Gastroesophageal sphincter (tissue), 4 donors: ENCODE measurements around the gene ABLIM2. TPM values are rescaled to one million over a fixed set of nuclear protein-coding genes. Genes with fewer than 3 reads are reported as not detected.

Experiments used
- ATAC-seq: fragments of 150-250 bp; one replicate; pipeline ENCODE4 v1.9.1; 2016; ENCODE audit warnings: mild to moderate bottlenecking, moderate library complexity
- H3K27ac ChIP-seq, 4 donors: fragments of 200-600 bp; sonication (generic) in 3 of 4; 1 replicate in 3 of 4; 2 replicates in 1 of 4; pipeline ENCODE4 v1.5.1; 2016 to 2019
- H3K27me3 ChIP-seq: fragments of 200-600 bp; sonication (generic); one replicate; pipeline ENCODE4 v1.5.1; 2019
- H3K36me3 ChIP-seq, 2 donors: fragments of 200-600 bp; sonication (generic); one replicate each; pipeline ENCODE4 v1.5.1; 2019; ENCODE audit warnings: control low read depth in 1 of 2
- H3K4me1 ChIP-seq, 3 donors: fragments of 200-600 bp; sonication (generic); 1 replicate in 2 of 3; 2 replicates in 1 of 3; pipeline ENCODE4 v1.5.1; 2016 to 2019; ENCODE audit warnings: control low read depth in 2 of 3
- H3K4me3 ChIP-seq, 2 donors: fragments of 200-600 bp; sonication (generic); one replicate each; pipeline ENCODE4 v1.5.1; 2019; ENCODE audit warnings: mild to moderate bottlenecking in 1 of 2, moderate library complexity in 1 of 2
- H3K9me3 ChIP-seq, 3 donors: fragments of 200-600 bp; sonication (generic); one replicate each; pipeline ENCODE4 v1.5.1; 2017 to 2019; ENCODE audit warnings: control low read depth in 2 of 3
- CTCF ChIP-seq, 4 experiments: fragments of 200-600 bp in 2 of 4; fragments of 450-650 bp in 2 of 4; sonication (generic) in 1 of 4; IDR thresholded peaks; one replicate each; pipeline ENCODE4 v1.5.1; 2017 to 2019; ENCODE audit warnings: antibody characterized with exemption in 4 of 4, mild to moderate bottlenecking in 2 of 4, moderate library complexity in 2 of 4
- EP300 ChIP-seq: sonication (generic); formaldehyde crosslinking; IDR thresholded peaks from one replicate; pipeline ENCODE4 v1.6.1; 2017; ENCODE audit warnings: antibody characterized with exemption, mild to moderate bottlenecking
- POLR2A ChIP-seq, 2 donors: fragments of 450-650 bp; IDR thresholded peaks; one replicate each; pipeline ENCODE4 v1.6.1; 2017; ENCODE audit warnings: antibody characterized with exemption in 2 of 2, mild to moderate bottlenecking in 2 of 2, moderate library complexity in 1 of 2
- POLR2AphosphoS5 ChIP-seq: sonication (generic); formaldehyde crosslinking; IDR thresholded peaks from one replicate; pipeline ENCODE4 v1.6.1; 2017; ENCODE audit warnings: antibody characterized with exemption
- WGBS, 2 donors: methylation state at CpG; one replicate each; pipeline ENCODE4 v1.1.5; 2018; ENCODE audit warnings: low coverage in 1 of 2; 5-methylcytosine and 5-hydroxymethylcytosine counted together
- total RNA-seq, 4 donors: library from RNA; depleted of rRNA; stranded (reverse); fragments of >200 nt; gene quantifications; one replicate each; pipeline ENCODE4 v1.1.0, GENCODE V29; 2016

ABLIM2 gene
- total RNA-seq, 4 donors from 2014 or later = 5.0 to 13.5 (median 8.0) TPM

- peaks cover 0 to 25% (median 14%) of the 10 kb centered on the region in 3 donors for H3K4me1 ChIP-seq
- H3K9me3 ChIP-seq = no peaks in the 10 kb centered on the region
- WGBS, 2 donors = 43 to 90% methylated on average over 2 to 4 of the region's 5 CpGs
- H3K27me3 ChIP-seq = no peaks in the 10 kb centered on the region
- no peak overlapping the region for H3K4me3 ChIP-seq
- ATAC-seq = no peak
- no peaks in the 10 kb centered on the region for H3K36me3 ChIP-seq
- TF ChIP-seq CTCF (IDR thresholded peaks at IDR 0.05) = no peak
- no peak for TF ChIP-seq EP300
- no peak for TF ChIP-seq POLR2A (IDR thresholded peaks at IDR 0.05)
- no peak for TF ChIP-seq POLR2AphosphoS5
- peak overlapping the region in 2 of 4 donors; percentile 28 to 31 for H3K27ac ChIP-seq
Observed at GRCh38 chr4:7978489-7978888, 180.1 kb downstream of the ABLIM2 start.

GRCh38 chr4:7976634-7977033 lies 182.0 kb downstream of the ABLIM2 start:
- no peaks in the 10 kb centered on the region for H3K36me3 ChIP-seq
- no peak overlapping the region for H3K4me3 ChIP-seq
- no peaks in the 10 kb centered on the region for H3K27me3 ChIP-seq
- H3K4me1 ChIP-seq = peaks cover 0 to 43% (median 14%) of the 10 kb centered on the region in 3 donors
- H3K9me3 ChIP-seq = no peaks in the 10 kb centered on the region
- H3K27ac ChIP-seq = no peak overlapping the region
- 94% methylated on average over 5 of the region's 5 CpGs for WGBS, 2 donors
- ATAC-seq = no peak
- TF ChIP-seq POLR2A (IDR thresholded peaks at IDR 0.05) (no peak), POLR2AphosphoS5 (no peak), EP300 (no peak), CTCF (IDR thresholded peaks at IDR 0.05) (no peak)

GRCh38 chr4:7976025-7976424 lies 182.6 kb downstream of the ABLIM2 start:
- Histone ChIP-seq H3K27ac (no peak overlapping the region), H3K9me3 (no peaks in the 10 kb centered on the region), H3K4me3 (no peak overlapping the region), H3K27me3 (no peaks in the 10 kb centered on the region), H3K4me1 (peaks cover 0 to 49% (median 14%) of the 10 kb centered on the region in 3 donors), H3K36me3 (no peaks in the 10 kb centered on the region)
- WGBS, 2 donors = 83 to 100% methylated on average over 1 to 7 of the region's 7 CpGs
- TF ChIP-seq POLR2A (IDR thresholded peaks at IDR 0.05) (no peak), POLR2AphosphoS5 (no peak), CTCF (IDR thresholded peaks at IDR 0.05) (no peak), EP300 (no peak)
- ATAC-seq = no peak

GRCh38 chr4:7974425-7974824 lies 184.2 kb downstream of the ABLIM2 start:
- WGBS, 2 donors = 85% methylated on average over 1 of the region's 1 CpG; no CpG with 5 or more reads in 1 of the 2 donors
- no peak for ATAC-seq
- no peak for TF ChIP-seq CTCF (IDR thresholded peaks at IDR 0.05)
- no peak for TF ChIP-seq POLR2AphosphoS5
- no peak for TF ChIP-seq EP300
- no peak for TF ChIP-seq POLR2A (IDR thresholded peaks at IDR 0.05)
- Histone ChIP-seq H3K27me3 (no peaks in the 10 kb centered on the region), H3K4me1 (peaks cover 0 to 65% (median 24%) of the 10 kb centered on the region in 3 donors), H3K4me3 (no peak overlapping the region), H3K36me3 (no peaks in the 10 kb centered on the region), H3K9me3 (no peaks in the 10 kb centered on the region), H3K27ac (no peak overlapping the region)

- Histone ChIP-seq H3K4me3 (no peak overlapping the region), H3K27ac (peak overlapping the region in 2 of 4 donors; percentile 45 to 55), H3K9me3 (no peaks in the 10 kb centered on the region), H3K4me1 (peaks cover 0 to 65% (median 25%) of the 10 kb centered on the region in 3 donors), H3K27me3 (no peaks in the 10 kb centered on the region), H3K36me3 (no peaks in the 10 kb centered on the region)
- no peak for TF ChIP-seq EP300
- no peak for TF ChIP-seq POLR2A (IDR thresholded peaks at IDR 0.05)
- TF ChIP-seq POLR2AphosphoS5 = no peak
- ATAC-seq = no peak
- WGBS, 2 donors = 40 to 60% methylated on average over 2 to 5 of the region's 10 CpGs
Observed at GRCh38 chr4:7973545-7973981, 185.1 kb downstream of the ABLIM2 start.
